Left renal cortex interstitium (tissue), 4 donors: ENCODE results near the gene PKLR. TPM values are rescaled to one million over a fixed set of nuclear protein-coding genes. Genes with fewer than 3 reads are reported as not detected.

Source experiments
- polyA plus RNA-seq, 4 donors: library from polyadenylated mRNA; unstranded; fragments of 120-200 nt; gene quantifications; one replicate each; pipeline ENCODE4 v1.2.1, GENCODE V29; 2013; ENCODE audit not compliant: insufficient read length in 4 of 4

PKLR gene
- polyA plus RNA-seq, 4 donors, result 5.4 to 9.3 (median 8.7) TPM

Other genes with a start within 250 kb of the PKLR start
- gene EFNA4, start 237.7 kb downstream of the PKLR start, polyA plus RNA-seq, result 10 to 100 TPM; 18.1 to 24.5 (median 21.3) TPM
- 1 to 10 TPM; 4.9 to 9.4 (median 6.7) TPM for gene EFNA3, start 222.6 kb downstream of the PKLR start, polyA plus RNA-seq
- gene EFNA1, start 173.6 kb downstream of the PKLR start, polyA plus RNA-seq, result 10 to 100 TPM; 58.7 to 76.2 (median 70.8) TPM
- 10 to 100 TPM; 51.5 to 61.1 (median 55.4) TPM for gene SLC50A1, start 165.6 kb downstream of the PKLR start, polyA plus RNA-seq
- 10 to 100 TPM; 31.3 to 64.7 (median 45.2) TPM for gene DPM3, start 160.9 kb downstream of the PKLR start, polyA plus RNA-seq
- gene KRTCAP2, start 128.1 kb downstream of the PKLR start, polyA plus RNA-seq, result 100 to 1,000 TPM; 124 to 166 (median 137) TPM
- 1 to 10 TPM; 2.7 to 6.4 (median 4.9) TPM for gene TRIM46, start 127.6 kb downstream of the PKLR start, polyA plus RNA-seq
- gene THBS3, start 93.5 kb downstream of the PKLR start, polyA plus RNA-seq, result 10 to 100 TPM; 26.3 to 54.2 (median 37.5) TPM
- 10 to 100 TPM; 38.3 to 49.0 (median 44.8) TPM for gene MTX1, start 92.7 kb downstream of the PKLR start, polyA plus RNA-seq
- 10 to 100 TPM; 18.7 to 34.5 (median 28.5) TPM for gene ENTREP3, start 46.0 kb downstream of the PKLR start, polyA plus RNA-seq
- 10 to 100 TPM; 58.8 to 71.7 (median 63.7) TPM for gene SCAMP3, start 39.1 kb downstream of the PKLR start, polyA plus RNA-seq
- gene CLK2, start 27.9 kb downstream of the PKLR start, polyA plus RNA-seq, result 10 to 100 TPM; 63.7 to 96.6 (median 80.8) TPM
- 10 to 100 TPM in 2 of 4 donors, 1 to 10 TPM in 2; 7.0 to 14.6 (median 11.2) TPM for gene HCN3, start 24.0 kb downstream of the PKLR start, polyA plus RNA-seq
- gene FDPS, start 7.4 kb upstream of the PKLR start, polyA plus RNA-seq, result 100 to 1,000 TPM; 175 to 189 (median 181) TPM
- 10 to 100 TPM; 30.3 to 43.0 (median 38.6) TPM for gene RUSC1, start 19.5 kb upstream of the PKLR start, polyA plus RNA-seq